ENCODE data around the gene MCOLN2.

- TF ChIP-seq CTCF (IDR thresholded peaks at IDR 0.05; ENCODE audit: borderline replicate concordance, extremely low read depth, low read length, poor library complexity, severe bottlenecking) (no peak), EZH2 (IDR thresholded peaks at IDR 0.05; ENCODE audit: borderline replicate concordance, low read depth, low read length, severe bottlenecking) (no peak)
Observed at GRCh38 chr1:84982395-84982794, 14.5 kb downstream of the MCOLN2 start.

Data from DND-41 (cell line).